Activated T-helper 1 cell treated with Interleukin-2 at 50 U/mL for 16 hours (primary cell): Measurements from ENCODE around the gene PCLO.
"Not testable (repeated sequence)": the region's sequence is repeated elsewhere in the genome, so short reads cannot be mapped to it uniquely, and the experiment has no call there.

Experiments
- DNase-seq: peaks from one replicate; pipeline ENCODE4 v3.0.0-alpha.2; 2020; ENCODE audit warnings: low read depth

Gene PCLO

GRCh38 chr7:83040484-83040883, 122.2 kb downstream of the PCLO start:
- DNase-seq, result no peak

GRCh38 chr7:83038787-83039186, 123.9 kb downstream of the PCLO start:
- no peak for DNase-seq

- no peak for DNase-seq
Observed at GRCh38 chr7:83036721-83037380, 125.8 kb downstream of the PCLO start.

GRCh38 chr7:83036130-83036529, 126.6 kb downstream of the PCLO start:
- DNase-seq, result no peak

GRCh38 chr7:83032195-83032594, 130.5 kb downstream of the PCLO start:
- DNase-seq, result no peak

- DNase-seq, result not testable (repeated sequence)
Observed at GRCh38 chr7:83023817-83024665, 138.6 kb downstream of the PCLO start.

- DNase-seq, result no peak
Observed at GRCh38 chr7:83021032-83021431, 141.7 kb downstream of the PCLO start.

GRCh38 chr7:83020161-83020560, 142.5 kb downstream of the PCLO start:
- no peak for DNase-seq

GRCh38 chr7:83015916-83016315, 146.8 kb downstream of the PCLO start:
- no peak for DNase-seq

- no peak for DNase-seq
Observed at GRCh38 chr7:83014546-83014945, 148.1 kb downstream of the PCLO start.

GRCh38 chr7:83011954-83012353, 150.7 kb downstream of the PCLO start:
- no peak for DNase-seq

- DNase-seq, result no peak
Observed at GRCh38 chr7:83005410-83005809, 157.3 kb downstream of the PCLO start.

GRCh38 chr7:83001362-83002040, 161.2 kb downstream of the PCLO start:
- DNase-seq, result no peak

- no peak for DNase-seq
Observed at GRCh38 chr7:82998436-82998835, 164.2 kb downstream of the PCLO start.

GRCh38 chr7:82985144-82985802, 177.4 kb downstream of the PCLO start:
- DNase-seq, result no peak

- DNase-seq, result no peak
Observed at GRCh38 chr7:82980130-82980788, 182.4 kb downstream of the PCLO start.

- DNase-seq, result no peak
Observed at GRCh38 chr7:82975811-82976468, 186.7 kb downstream of the PCLO start.

- DNase-seq, result no peak
Observed at GRCh38 chr7:82972135-82972534, 190.5 kb downstream of the PCLO start.

- DNase-seq, result no peak
Observed at GRCh38 chr7:82965088-82966036, 197.3 kb downstream of the PCLO start.
